HUES48 (cell line): Measurements from ENCODE around the gene RUBCN.
"Not testable (repeated sequence)": the region's sequence is repeated elsewhere in the genome, so short reads cannot be mapped to it uniquely, and the experiment has no call there.

Experiments
- H3K27ac ChIP-seq: one replicate; pipeline ENCODE4 v1.7.0; 2013; ENCODE audit warnings: low read depth, low read length, inconsistent platforms
- H3K27me3 ChIP-seq: 2 replicates; pipeline ENCODE4 v1.6.1; 2013; ENCODE audit warnings: mild to moderate bottlenecking, low read length; ENCODE audit not compliant: control insufficient read depth, insufficient read depth
- H3K36me3 ChIP-seq: 2 replicates; pipeline ENCODE4 v1.6.1; 2013; ENCODE audit warnings: low read length; ENCODE audit not compliant: control insufficient read depth, insufficient read depth
- H3K4me1 ChIP-seq: 2 replicates; pipeline ENCODE4 v1.6.1; 2013; ENCODE audit warnings: mild to moderate bottlenecking, low read length; ENCODE audit not compliant: control insufficient read depth, insufficient read depth
- H3K4me3 ChIP-seq: 2 replicates; pipeline ENCODE4 v1.5.1; 2013; ENCODE audit warnings: mild to moderate bottlenecking, low read depth, low read length
- H3K9ac ChIP-seq: 2 replicates; pipeline ENCODE4 v1.6.1; 2013; ENCODE audit warnings: mild to moderate bottlenecking, low read depth, low read length, moderate library complexity
- H3K9me3 ChIP-seq: 2 replicates; pipeline ENCODE4 v1.6.1; 2013; ENCODE audit warnings: low read length; ENCODE audit not compliant: control insufficient read depth, insufficient read depth

Gene RUBCN

DNA sequence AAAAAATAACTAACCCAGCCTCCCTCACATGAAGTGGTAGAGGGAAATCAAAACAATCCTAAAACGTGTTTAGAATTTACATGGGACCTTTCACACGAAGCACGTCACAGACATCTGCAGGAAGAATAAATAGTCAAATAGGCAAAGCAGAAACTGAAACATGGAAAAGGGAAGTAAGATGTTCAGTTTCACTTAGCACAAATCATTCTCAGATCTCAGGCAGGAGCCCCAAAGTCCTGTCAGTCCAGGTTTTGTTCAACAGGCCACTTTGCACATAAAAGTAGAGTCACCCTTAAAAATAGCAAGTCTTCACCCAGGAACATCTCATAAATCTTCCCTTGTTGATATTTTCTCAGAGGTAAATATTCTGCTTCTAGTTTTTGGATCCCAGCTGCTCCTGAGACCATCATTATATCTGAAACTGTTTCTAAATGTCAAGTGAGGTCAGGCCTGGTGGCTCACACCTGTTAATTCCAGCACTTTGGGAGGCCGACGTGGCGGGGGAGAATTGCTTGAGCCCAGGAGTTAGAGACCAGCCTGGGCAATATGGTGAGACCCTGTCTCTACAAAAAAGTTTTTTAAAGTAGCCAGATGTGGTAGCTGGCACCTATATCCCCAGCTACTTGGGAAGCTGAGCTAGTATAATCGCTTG is 1.9 kb downstream of the RUBCN start:
- Histone ChIP-seq H3K27ac (no peak overlapping the region), H3K9ac (no peak overlapping the region)

DNA sequence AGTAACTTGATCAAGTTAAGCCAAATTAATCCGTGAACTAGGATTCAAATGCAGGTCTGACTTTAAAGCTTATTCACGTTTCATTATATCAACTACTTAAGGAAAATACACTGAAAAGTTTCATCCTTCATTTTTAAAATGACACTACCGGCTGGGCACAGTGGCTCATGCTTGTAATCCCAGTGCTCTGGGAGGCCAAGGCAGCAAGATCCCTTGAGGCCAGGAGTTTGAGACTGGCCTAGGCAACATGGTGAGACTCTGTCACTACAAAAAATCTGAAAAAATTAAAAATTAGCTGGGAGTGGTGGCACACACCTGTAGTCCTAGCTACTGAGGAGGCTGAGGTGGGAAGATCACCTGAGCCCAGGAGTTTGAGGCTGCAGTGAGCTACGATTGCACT is 3.7 kb downstream of the RUBCN start:
- H3K36me3 ChIP-seq = no peaks in the 10 kb centered on the region
- H3K27ac ChIP-seq = no peak overlapping the region
- H3K27me3 ChIP-seq = no peaks in the 10 kb centered on the region
- H3K9me3 ChIP-seq = no peaks in the 10 kb centered on the region
- 0 out of 2 replicates have a peak, but pooled peaks cover 3% of the 10 kb centered on the region for H3K4me1 ChIP-seq
- no peak overlapping the region for H3K4me3 ChIP-seq
- no peak overlapping the region for H3K9ac ChIP-seq

More for the DNA sequence above, 1.9 kb downstream of the RUBCN start:
- Histone ChIP-seq H3K4me3 (no peak overlapping the region), H3K9me3 (no peaks in the 10 kb centered on the region), H3K36me3 (no peaks in the 10 kb centered on the region), H3K4me1 (0 out of 2 replicates have a peak, but pooled peaks cover 3% of the 10 kb centered on the region), H3K27me3 (no peaks in the 10 kb centered on the region)

GRCh38 chr3:197731483-197731882 is 5.2 kb downstream of the RUBCN start:
- not testable (repeated sequence) for H3K9me3 ChIP-seq, H3K27me3 ChIP-seq, H3K9ac ChIP-seq, H3K36me3 ChIP-seq, H3K4me3 ChIP-seq, H3K27ac ChIP-seq, H3K4me1 ChIP-seq

DNA sequence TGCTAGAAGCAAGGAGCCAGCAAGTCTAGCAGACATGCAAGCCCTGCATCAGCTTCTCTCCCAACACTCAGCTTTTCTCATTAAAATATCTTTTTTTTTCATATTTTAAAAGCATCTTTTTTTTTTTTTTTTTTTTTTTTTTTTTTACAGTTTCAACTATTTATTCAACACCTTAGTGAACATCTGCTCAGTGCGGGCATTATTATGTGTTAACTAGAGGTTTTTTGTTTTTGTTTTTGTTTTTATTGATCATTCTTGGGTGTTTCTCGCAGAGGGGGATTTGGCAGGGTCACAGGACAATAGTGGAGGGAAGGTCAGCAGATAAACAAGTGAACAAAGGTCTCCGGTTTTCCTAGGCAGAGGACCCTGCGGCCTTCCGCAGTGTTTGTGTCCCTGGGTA is 5.9 kb downstream of the RUBCN start:
- not testable (repeated sequence) for H3K27ac ChIP-seq, H3K36me3 ChIP-seq, H3K4me1 ChIP-seq, H3K9me3 ChIP-seq, H3K4me3 ChIP-seq, H3K9ac ChIP-seq, H3K27me3 ChIP-seq

DNA sequence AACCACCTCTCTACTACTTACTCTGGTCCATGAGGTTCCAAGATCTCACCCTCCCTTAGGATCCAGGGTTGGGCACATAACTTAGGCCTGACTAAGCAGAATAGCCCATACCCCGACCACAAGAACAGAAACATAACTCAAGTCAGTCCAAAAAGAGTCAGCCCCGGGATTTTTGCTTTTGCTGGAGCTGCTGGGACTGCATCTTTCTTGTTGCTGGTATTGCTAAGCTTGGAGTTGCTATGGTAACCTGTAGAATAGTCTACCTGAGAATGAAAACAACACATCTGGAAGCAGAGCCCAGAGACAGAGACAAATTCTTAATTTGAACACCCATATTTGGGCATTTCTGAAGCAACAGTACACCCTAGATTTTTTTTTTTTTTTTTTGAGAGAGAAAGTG is 6.5 kb downstream of the RUBCN start:
- H3K9me3 ChIP-seq = no peaks in the 10 kb centered on the region
- H3K36me3 ChIP-seq = no peaks in the 10 kb centered on the region
- no peaks in the 10 kb centered on the region for H3K27me3 ChIP-seq
- no peak overlapping the region for H3K4me3 ChIP-seq
- H3K9ac ChIP-seq = no peak overlapping the region
- 0 out of 2 replicates have a peak, but pooled peaks cover 4% of the 10 kb centered on the region for H3K4me1 ChIP-seq
- H3K27ac ChIP-seq = no peak overlapping the region

GRCh38 chr3:197728487-197728886 is 8.2 kb downstream of the RUBCN start:
- Histone ChIP-seq H3K9ac (no peak overlapping the region), H3K36me3 (no peaks in the 10 kb centered on the region), H3K27me3 (no peaks in the 10 kb centered on the region)

DNA sequence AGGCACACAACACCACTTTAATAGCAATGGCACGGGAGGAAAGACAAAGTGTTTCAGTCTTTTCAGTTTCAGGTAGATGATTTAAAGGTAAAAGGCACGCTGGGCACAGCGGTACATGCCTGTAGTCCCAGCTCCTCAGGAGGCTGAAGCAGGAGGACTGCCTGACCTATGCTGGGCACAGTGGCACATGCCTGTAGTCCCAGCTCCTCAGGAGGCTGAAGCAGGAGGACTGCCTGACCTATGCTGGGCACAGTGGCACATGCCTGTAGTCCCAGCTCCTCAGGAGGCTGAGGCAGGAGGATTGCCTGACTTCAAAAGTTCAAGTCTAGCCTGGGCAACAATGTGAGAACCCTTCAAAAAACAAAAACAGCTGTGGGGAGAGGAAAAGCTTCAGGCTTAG is 8.8 kb downstream of the RUBCN start:
- H3K9ac ChIP-seq, H3K9me3 ChIP-seq, H3K27ac ChIP-seq, H3K27me3 ChIP-seq, H3K36me3 ChIP-seq, H3K4me3 ChIP-seq, H3K4me1 ChIP-seq: not testable (repeated sequence)

More at GRCh38 chr3:197728487-197728886, 8.2 kb downstream of the RUBCN start:
- Histone ChIP-seq H3K4me3 (no peak overlapping the region), H3K27ac (no peak overlapping the region), H3K9me3 (no peaks in the 10 kb centered on the region), H3K4me1 (0 out of 2 replicates have a peak, but pooled peaks cover 4% of the 10 kb centered on the region)

- Histone ChIP-seq H3K27me3 (no peaks in the 10 kb centered on the region), H3K27ac (no peak overlapping the region), H3K36me3 (no peaks in the 10 kb centered on the region), H3K4me1 (0 out of 2 replicates have a peak, but pooled peaks cover 4% of the 10 kb centered on the region), H3K4me3 (no peak overlapping the region), H3K9ac (no peak overlapping the region), H3K9me3 (no peaks in the 10 kb centered on the region; the same call in 1 of the 2 replicates)
These were observed 14.0 kb downstream of the RUBCN start for GRCh38 chr3:197722734-197723133.

GRCh38 chr3:197720694-197721093 is 16.0 kb downstream of the RUBCN start:
- H3K9me3 ChIP-seq = no peaks in the 10 kb centered on the region; the same call in 1 of the 2 replicates
- no peaks in the 10 kb centered on the region for H3K36me3 ChIP-seq
- H3K27ac ChIP-seq = no peak overlapping the region

GRCh38 chr3:197718891-197719290 is 17.8 kb downstream of the RUBCN start:
- Histone ChIP-seq H3K9me3 (no peaks in the 10 kb centered on the region; the same call in 1 of the 2 replicates), H3K36me3 (no peaks in the 10 kb centered on the region), H3K27me3 (no peaks in the 10 kb centered on the region), H3K9ac (no peak overlapping the region), H3K4me3 (no peak overlapping the region), H3K27ac (peak overlapping the region; percentile 39), H3K4me1 (no peaks in the 10 kb centered on the region)

More at GRCh38 chr3:197720694-197721093, 16.0 kb downstream of the RUBCN start:
- H3K9ac ChIP-seq = no peak overlapping the region
- 0 out of 2 replicates have a peak, but pooled peaks cover 3% of the 10 kb centered on the region for H3K4me1 ChIP-seq
- H3K27me3 ChIP-seq = no peaks in the 10 kb centered on the region
- no peak overlapping the region for H3K4me3 ChIP-seq

GRCh38 chr3:197714251-197714650 is 22.5 kb downstream of the RUBCN start:
- no peaks in the 10 kb centered on the region for H3K9me3 ChIP-seq
- no peak overlapping the region for H3K9ac ChIP-seq
- H3K36me3 ChIP-seq = no peaks in the 10 kb centered on the region
- H3K4me3 ChIP-seq = no peak overlapping the region
- peaks cover 4% of the 10 kb centered on the region; the same call in 1 of the 2 replicates for H3K4me1 ChIP-seq
- H3K27ac ChIP-seq = no peak overlapping the region
- H3K27me3 ChIP-seq = no peaks in the 10 kb centered on the region
